ENCODE measurements around the gene VBP1. TPM values are rescaled to one million over a fixed set of nuclear protein-coding genes. Genes with fewer than 3 reads are reported as not detected.
"Not testable (repeated sequence)": the region's sequence is repeated elsewhere in the genome, so short reads cannot be mapped to it uniquely, and the experiment has no call there.

The VBP1 gene
- 84.8 TPM for polyA plus RNA-seq (ENCODE audit: insufficient read length)
- long read RNA-seq, donor 1, transcript VBP1-201 (6 exons, 1,686 nt): major isoform, 37 of 38 reads
- long read RNA-seq, donor 1, partial matches to known transcripts: 0 of 38 reads
- long read RNA-seq, donor 1, other reads (novel, unspliced or antisense): 0 of 38 reads
- long read RNA-seq, donor 2, transcript VBP1-201 (6 exons, 1,686 nt): major isoform, 22 of 22 reads
- long read RNA-seq, donor 2, partial matches to known transcripts: 0 of 22 reads
- long read RNA-seq, donor 2, other reads (novel, unspliced or antisense): 0 of 22 reads
- long read RNA-seq, donor 3, transcript VBP1-201 (6 exons, 1,686 nt): major isoform, 27 of 27 reads
- long read RNA-seq, donor 3, partial matches to known transcripts: 0 of 27 reads
- long read RNA-seq, donor 3, other reads (novel, unspliced or antisense): 0 of 27 reads
- long read RNA-seq, donor 4, transcript VBP1-201 (6 exons, 1,686 nt): major isoform, 5 of 5 reads
- long read RNA-seq, donor 4, partial matches to known transcripts: 0 of 5 reads
- long read RNA-seq, donor 4, other reads (novel, unspliced or antisense): 0 of 5 reads
- long read RNA-seq, donor 5, transcript VBP1-201 (6 exons, 1,686 nt): major isoform, 55 of 55 reads
- long read RNA-seq, donor 5, partial matches to known transcripts: 0 of 55 reads
- long read RNA-seq, donor 5, other reads (novel, unspliced or antisense): 0 of 55 reads
- long read RNA-seq, donor 6, transcript VBP1-201 (6 exons, 1,686 nt): major isoform, 33 of 34 reads
- long read RNA-seq, donor 6, partial matches to known transcripts: 0 of 34 reads
- long read RNA-seq, donor 6, other reads (novel, unspliced or antisense): 0 of 34 reads
- long read RNA-seq, donor 7, transcript VBP1-201 (6 exons, 1,686 nt): major isoform, 46 of 51 reads
- long read RNA-seq, donor 7, partial matches to known transcripts: 5 of 51 reads
- long read RNA-seq, donor 7, other reads (novel, unspliced or antisense): 0 of 51 reads
- long read RNA-seq, donor 8, transcript VBP1-201 (6 exons, 1,686 nt): major isoform, 15 of 15 reads
- long read RNA-seq, donor 8, partial matches to known transcripts: 0 of 15 reads
- long read RNA-seq, donor 8, other reads (novel, unspliced or antisense): 0 of 15 reads

GRCh38 chrX:155216179-155216939, at the start of gene VBP1:
TSS of gene VBP1 (plus strand) at chrX:155216460. CDS start at chrX:155216483, 23 bp downstream.
- peak; percentile 88 for DNase-seq

GRCh38 chrX:155169881-155170280, 46.4 kb upstream of the VBP1 start:
- DNase-seq: no peak

GRCh38 chrX:155179346-155179997, 36.8 kb upstream of the VBP1 start:
- DNase-seq: no peak

- DNase-seq: no peak
Measured at GRCh38 chrX:155188786-155189185, 27.5 kb upstream of the VBP1 start.

DNA sequence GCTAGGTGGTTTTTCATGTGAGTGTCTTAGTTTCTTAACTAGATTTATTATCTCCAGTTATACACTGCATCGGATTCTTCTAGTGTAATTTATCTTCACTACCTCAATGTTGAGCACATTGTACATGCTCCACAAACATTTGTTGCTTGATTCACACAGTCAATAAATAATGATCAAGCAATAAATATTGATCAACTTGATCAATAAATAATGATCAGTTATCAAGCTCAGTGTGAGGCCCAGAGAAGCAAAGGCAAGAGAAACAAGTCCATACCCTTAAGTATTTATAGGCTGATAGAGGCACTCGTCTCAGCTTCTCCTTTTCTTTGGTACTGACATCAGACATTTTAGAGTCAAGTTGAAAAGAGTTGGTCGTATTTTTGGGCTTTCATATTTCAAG, 5.1 kb upstream of the VBP1 start:
- no peak for DNase-seq

DNA sequence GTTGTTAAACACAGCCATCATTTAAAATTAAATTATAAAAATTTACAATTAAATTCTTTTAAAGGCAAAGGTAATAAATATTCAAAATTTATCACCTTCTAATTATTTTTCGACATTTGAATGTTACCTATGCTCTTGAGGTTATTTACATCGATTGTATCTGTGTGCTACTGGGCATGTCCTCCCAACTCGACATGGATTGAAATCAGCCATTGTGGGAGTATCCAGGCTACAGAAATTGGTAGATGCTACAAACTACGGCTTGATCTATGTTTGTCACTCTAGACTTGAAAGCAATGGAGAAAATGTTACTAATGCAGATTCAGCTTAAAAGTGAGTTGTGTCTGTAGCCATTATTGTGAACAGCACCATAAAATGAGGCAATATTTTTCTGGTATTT, 2.5 kb upstream of the VBP1 start:
- DNase-seq: no peak

- DNase-seq: no peak
Measured at GRCh38 chrX:155215443-155216178, 649 bp upstream of the VBP1 start.

DNA sequence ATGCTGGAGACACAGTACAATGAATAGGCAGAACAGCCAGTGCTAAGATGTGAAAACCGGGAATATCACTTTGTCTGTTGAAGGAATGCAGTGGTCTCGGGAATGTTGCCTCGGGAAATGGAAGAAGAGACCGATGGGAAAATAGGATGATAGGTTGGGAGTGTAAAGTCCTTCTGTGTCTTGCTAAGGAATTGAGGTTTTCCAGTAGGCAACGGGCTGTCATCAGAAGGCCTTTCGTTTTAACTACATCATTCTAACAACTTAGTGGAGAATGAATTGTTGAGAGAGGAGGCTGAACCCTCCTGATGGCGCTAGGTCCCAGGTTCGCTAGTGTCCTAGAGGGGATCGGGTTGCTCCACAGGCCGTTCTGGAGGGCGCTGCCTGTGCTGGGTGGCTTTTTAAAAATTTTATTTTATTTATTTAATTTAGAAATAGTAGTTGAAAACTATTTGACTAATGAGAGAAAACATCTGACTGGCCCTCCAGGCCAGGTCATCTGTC, 730 bp downstream of the VBP1 start:
- DNase-seq: no peak

- DNase-seq: no peak
Measured at GRCh38 chrX:155218777-155219176, 2.5 kb downstream of the VBP1 start.

DNA sequence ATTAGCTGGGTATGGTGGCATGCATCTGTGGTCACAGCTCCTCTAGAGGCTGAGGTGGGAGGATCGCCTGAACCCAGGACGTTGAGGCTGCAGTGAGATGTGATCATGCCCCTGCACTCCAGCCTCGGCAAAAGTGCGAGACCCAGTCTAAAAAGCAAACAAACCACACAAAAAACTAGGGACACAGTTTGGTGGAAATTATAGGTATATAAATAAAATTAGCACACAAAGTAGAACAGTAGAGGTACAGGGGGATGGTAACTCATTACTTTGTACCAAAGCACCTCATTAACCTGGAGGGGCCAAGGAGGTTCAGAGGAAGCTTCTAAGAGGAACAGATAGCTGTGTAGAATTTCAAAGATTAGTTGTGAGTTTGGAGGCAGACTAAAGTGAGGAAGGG, 5.1 kb downstream of the VBP1 start:
- no peak for DNase-seq

DNA sequence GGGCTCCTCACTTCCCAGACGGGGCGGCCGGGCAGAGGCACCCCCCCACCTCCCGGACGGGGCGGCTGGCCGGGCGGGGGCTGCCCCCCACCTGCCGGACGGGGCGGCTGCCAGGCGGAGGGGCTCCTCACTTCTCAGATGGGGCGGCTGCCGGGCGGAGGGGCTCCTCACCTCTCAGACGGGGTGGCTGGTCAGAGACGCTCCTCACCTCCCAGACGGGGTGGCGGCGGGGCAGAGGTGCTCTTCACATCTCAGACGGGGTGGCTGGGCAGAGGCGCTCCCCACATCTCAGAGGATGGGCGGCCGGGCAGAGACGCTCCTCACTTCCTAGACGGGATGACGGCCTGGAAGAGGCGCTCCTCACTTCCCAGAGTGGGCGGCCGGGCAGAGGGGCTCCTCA, 7.5 kb downstream of the VBP1 start:
- DNase-seq: not testable (repeated sequence)

DNA sequence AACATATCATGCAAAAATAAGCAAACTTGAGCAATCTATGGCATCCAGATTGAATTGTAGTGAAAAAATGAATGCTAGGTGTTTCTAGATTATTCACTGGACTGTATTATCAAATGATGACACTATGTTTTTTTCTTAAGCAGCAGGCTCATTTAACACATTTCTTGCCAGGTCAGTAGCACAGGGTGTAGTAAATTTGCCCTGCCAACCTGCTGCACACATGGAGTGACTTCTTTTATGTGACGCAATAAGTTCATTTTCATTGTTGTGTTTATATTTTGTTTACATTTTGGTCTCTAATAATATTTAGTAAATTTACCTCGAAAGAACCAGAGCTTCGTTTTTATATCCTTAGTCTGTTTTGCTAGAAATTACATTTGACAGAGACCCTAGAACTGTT, 9.5 kb downstream of the VBP1 start:
- no peak for DNase-seq

DNA sequence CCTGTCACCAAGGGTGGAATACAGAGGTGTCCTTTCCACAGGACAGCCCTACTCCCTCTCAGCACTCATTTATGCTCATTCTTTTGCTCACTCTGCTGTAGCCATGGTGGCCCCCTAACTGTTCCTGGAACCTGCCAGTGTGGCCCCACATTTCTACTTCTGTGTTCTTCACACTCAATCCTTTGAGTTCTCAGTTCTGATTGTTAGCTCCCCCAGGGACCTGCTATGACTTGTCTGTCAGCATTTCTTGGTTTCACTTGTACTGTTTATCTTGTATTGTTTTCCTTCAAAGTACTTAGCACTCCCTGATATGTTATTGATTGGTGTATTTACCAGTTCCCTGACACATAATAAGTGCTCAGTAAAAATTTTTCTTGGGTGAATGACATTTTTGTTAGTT, 14.9 kb downstream of the VBP1 start:
- DNase-seq: no peak

DNA sequence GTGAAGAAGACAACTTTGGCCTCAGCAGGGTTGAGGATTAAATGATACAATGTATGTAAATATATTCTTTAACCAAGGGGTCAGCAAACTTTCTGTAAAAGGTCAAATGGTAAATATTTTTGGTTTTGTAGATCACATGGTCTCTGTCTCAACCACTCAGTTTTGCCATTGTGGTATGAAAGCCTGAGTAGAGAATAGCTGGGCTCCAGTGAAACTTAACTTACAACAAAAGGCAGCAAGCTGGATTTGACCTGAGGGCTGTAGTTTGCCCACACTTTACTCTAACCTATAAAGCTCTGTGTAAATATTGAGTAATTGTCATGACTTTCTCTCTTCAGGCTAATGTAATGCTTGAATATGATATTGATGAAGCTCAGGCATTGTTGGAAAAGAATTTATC, 19.6 kb downstream of the VBP1 start:
- DNase-seq: no peak

DNA sequence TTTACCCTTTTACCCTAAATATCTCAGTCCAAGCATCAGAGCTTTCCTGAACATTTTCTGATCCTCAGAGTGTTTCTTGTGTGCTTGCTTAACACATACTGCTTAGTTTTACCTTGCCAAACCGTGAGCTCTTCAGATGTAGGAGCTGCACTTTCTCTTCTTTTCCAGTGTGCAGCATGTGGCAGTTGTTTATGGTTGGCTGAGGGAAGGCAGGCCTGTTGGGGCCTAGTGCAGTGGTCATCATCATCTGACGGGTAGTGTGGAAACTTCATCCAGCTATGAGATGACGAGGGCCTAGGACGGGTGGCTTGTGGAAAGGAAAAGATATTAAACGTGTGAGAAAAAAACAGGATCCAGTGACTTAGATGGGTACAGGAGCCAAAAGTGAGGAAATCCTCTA, 21.5 kb downstream of the VBP1 start:
- no peak for DNase-seq

- DNase-seq: no peak
Measured at GRCh38 chrX:155242300-155242699, 26.0 kb downstream of the VBP1 start.

GRCh38 chrX:155246748-155247147, 30.5 kb downstream of the VBP1 start:
- DNase-seq: no peak

DNA sequence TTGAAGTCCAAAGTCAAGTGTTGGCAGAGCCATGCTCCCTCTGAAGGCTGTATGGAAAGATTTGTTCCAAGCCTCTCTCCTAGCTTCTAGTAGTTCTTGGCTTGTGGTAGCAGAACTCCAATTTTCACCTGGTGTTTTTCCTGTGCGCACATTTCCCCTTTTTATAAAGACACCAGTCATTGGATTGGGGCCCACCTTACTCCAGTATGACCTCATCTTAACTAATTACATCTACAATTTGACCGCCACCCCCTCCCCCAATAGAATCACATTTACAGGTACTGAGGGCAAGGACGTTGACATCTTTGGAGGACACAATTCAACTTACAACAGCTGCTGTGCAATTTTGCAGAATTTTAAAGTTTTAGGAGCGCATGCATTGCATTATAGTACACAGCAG, 31.2 kb downstream of the VBP1 start:
- no peak for DNase-seq

GRCh38 chrX:155251391-155251790, 35.1 kb downstream of the VBP1 start:
- DNase-seq: no peak

DNA sequence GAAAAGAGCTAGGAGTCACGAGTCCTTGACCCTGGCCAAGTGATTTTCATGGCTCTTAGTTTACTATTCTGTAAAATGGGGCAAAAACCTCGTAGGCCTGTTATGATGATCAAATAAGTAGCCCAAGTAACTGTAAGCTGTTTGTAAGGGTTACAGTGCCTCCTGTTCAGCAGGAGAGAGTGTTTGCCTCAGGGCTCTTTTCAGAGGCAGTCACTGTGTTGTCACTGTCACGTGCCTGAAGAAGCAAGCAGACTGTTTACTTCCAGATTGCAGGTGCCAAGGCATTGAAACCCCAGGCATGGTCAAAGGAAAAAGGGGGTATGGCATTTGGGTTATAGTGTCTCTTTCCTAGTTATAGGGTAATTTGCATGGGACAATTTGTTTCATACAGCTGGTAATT, 43.5 kb downstream of the VBP1 start:
- no peak for DNase-seq
